IMR-90 (cell line): ENCODE data around the gene CYSLTR2. TPM values are rescaled to one million over a fixed set of nuclear protein-coding genes. Genes with fewer than 3 reads are reported as not detected.

ENCODE experiments used
- ATAC-seq: fragments of 200-7000 bp; cut with Tn5 transposase; 2 replicates; pipeline ENCODE4 v1.9.1; 2020; ENCODE audit warnings: low read depth, mild to moderate bottlenecking, moderate library complexity
- BruUV-seq: library from RNA; stranded (reverse); fragments of 400-500 nt; replicated peaks from 2 replicates; lab custom pipeline; 2021; lab: Mats Ljungman, UMichigan
- CTCF ChIA-PET: fragments of 300-600 bp; formaldehyde crosslinking; extraction: SDS; loops from one replicate; lab custom pipeline; 2021; ENCODE audit warnings: antibody characterized with exemption; lab: Yijun Ruan, JAX
- POLR2A ChIA-PET: fragments of 300-600 bp; sonication (Branson Sonifier 250); formaldehyde crosslinking; loops from one replicate; lab custom pipeline; 2022; ENCODE audit warnings: antibody characterized with exemption; ENCODE audit not compliant: unreplicated experiment; lab: Charles Lee
- DNase-seq: peaks from one replicate; pipeline ENCODE4 v3.0.0; 2013
- H2AFZ ChIP-seq: replicated peaks from 2 replicates; pipeline ENCODE3; 2013; ENCODE audit warnings: low read length, mild to moderate bottlenecking; ENCODE audit not compliant: poor library complexity
- H2AK5ac ChIP-seq: 2 replicates; pipeline ENCODE4 v1.6.1; 2013; ENCODE audit warnings: low read depth, low read length, inconsistent platforms
- H2AK9ac ChIP-seq: replicated peaks from 2 replicates; pipeline ENCODE3; 2013; ENCODE audit warnings: mild to moderate bottlenecking, low read depth, low read length, moderate library complexity; ENCODE audit not compliant: poor library complexity
- H2BK120ac ChIP-seq: 2 replicates; pipeline ENCODE4 v1.6.1; 2013; ENCODE audit warnings: low read depth, low read length, inconsistent platforms
- H2BK15ac ChIP-seq: 3 replicates; pipeline ENCODE4 v1.6.1; 2013; ENCODE audit warnings: low read depth, low read length, inconsistent platforms
- H2BK20ac ChIP-seq: 2 replicates; pipeline ENCODE4 v1.6.1; 2013; ENCODE audit warnings: low read depth, mild to moderate bottlenecking, inconsistent platforms, low read length, moderate library complexity
- H2BK5ac ChIP-seq: 2 replicates; pipeline ENCODE4 v1.6.1; 2013; ENCODE audit warnings: mild to moderate bottlenecking, low read depth, low read length, inconsistent platforms; ENCODE audit not compliant: poor library complexity, severe bottlenecking
- H3K14ac ChIP-seq: replicated peaks from 2 replicates; pipeline ENCODE4 v1.6.1; 2013; ENCODE audit warnings: low read depth, low read length, inconsistent platforms
- H3K18ac ChIP-seq: 2 replicates; pipeline ENCODE4 v1.6.1; 2013; ENCODE audit warnings: low read depth, low read length, control low read depth
- H3K23ac ChIP-seq: 2 replicates; pipeline ENCODE4 v1.6.1; 2013; ENCODE audit warnings: low read depth, low read length, inconsistent platforms
- H3K27ac ChIP-seq: 2 replicates; pipeline ENCODE4 v1.5.1; 2013; ENCODE audit warnings: mild to moderate bottlenecking, control low read depth, low read length; ENCODE audit not compliant: insufficient read depth
- H3K27me3 ChIP-seq: 2 replicates; pipeline ENCODE4 v1.6.1; 2013; ENCODE audit warnings: low read length; ENCODE audit not compliant: control insufficient read depth, insufficient read depth
- H3K36me3 ChIP-seq: 2 replicates; pipeline ENCODE4 v1.6.1; 2013; ENCODE audit warnings: low read length, mixed read lengths; ENCODE audit not compliant: control insufficient read depth, insufficient read depth
- H3K4ac ChIP-seq: 2 replicates; pipeline ENCODE4 v1.6.1; 2013; ENCODE audit warnings: low read depth, low read length, inconsistent platforms
- H3K4me1 ChIP-seq: 2 replicates; pipeline ENCODE4 v1.6.1; 2013; ENCODE audit warnings: low read length, mixed read lengths; ENCODE audit not compliant: control insufficient read depth, insufficient read depth
- H3K4me2 ChIP-seq: 2 replicates; pipeline ENCODE4 v1.6.1; 2013; ENCODE audit warnings: low read depth, mild to moderate bottlenecking, control low read depth, low read length, moderate library complexity
- H3K4me3 ChIP-seq: 2 replicates; pipeline ENCODE4 v1.5.1; 2013; ENCODE audit warnings: low read depth, mild to moderate bottlenecking, control low read depth, low read length, moderate library complexity; ENCODE audit not compliant: insufficient read depth
- H3K56ac ChIP-seq: 2 replicates; pipeline ENCODE4 v1.6.1; 2013; ENCODE audit warnings: low read length, inconsistent platforms; ENCODE audit not compliant: insufficient read depth; ENCODE audit errors: extremely low read depth
- H3K79me1 ChIP-seq, 2 experiments: 2 replicates each; pipeline ENCODE4 v1.6.1; 2013; ENCODE audit warnings: low read length in 2 of 2, inconsistent platforms in 1 of 2, low read depth in 1 of 2
- H3K9ac ChIP-seq: 2 replicates; pipeline ENCODE4 v1.6.1; 2013; ENCODE audit warnings: low read depth, low read length, control low read depth
- H3K9me1 ChIP-seq: 2 replicates; pipeline ENCODE4 v1.6.1; 2013; ENCODE audit warnings: low read length, inconsistent platforms; ENCODE audit not compliant: insufficient read depth
- H3K9me3 ChIP-seq: 2 replicates; pipeline ENCODE4 v1.6.1; 2013; ENCODE audit warnings: low read length; ENCODE audit not compliant: control insufficient read depth, insufficient read depth
- H4K20me1 ChIP-seq: 2 replicates; pipeline ENCODE4 v1.6.1; 2013; ENCODE audit warnings: low read length, inconsistent platforms; ENCODE audit not compliant: insufficient read depth
- H4K5ac ChIP-seq: 2 replicates; pipeline ENCODE4 v1.6.1; 2013; ENCODE audit warnings: mild to moderate bottlenecking, low read depth, low read length, control low read depth
- H4K8ac ChIP-seq, 2 experiments: 2 replicates each; pipeline ENCODE4 v1.6.1; 2013; ENCODE audit warnings: low read depth in 2 of 2, low read length in 2 of 2, control low read depth in 1 of 2, inconsistent platforms in 1 of 2
- H4K91ac ChIP-seq: 2 replicates; pipeline ENCODE4 v1.6.1; 2013; ENCODE audit warnings: low read depth, low read length, inconsistent platforms; ENCODE audit not compliant: insufficient read depth
- FOS ChIP-seq: fragments of 150-350 bp; IDR thresholded peaks from 2 replicates; pipeline ENCODE4 v1.6.1; 2016; ENCODE audit warnings: low read depth, low read length
- RCOR1 ChIP-seq: IDR thresholded peaks from 2 replicates; pipeline ENCODE4 v1.6.1; 2012; ENCODE audit warnings: mild to moderate bottlenecking, low read length, improper control_type of control experiment; ENCODE audit not compliant: insufficient replicate concordance
- WGBS, 2 experiments: methylation state at CpG; one replicate each; pipeline versions ENCODE4 v1.1.5 to v1.1.7; 2013; ENCODE audit warnings: missing lambda C conversion rate in 2 of 2; ENCODE audit not compliant: insufficient read length in 1 of 2; ENCODE audit errors: extremely low coverage in 2 of 2; 5-methylcytosine and 5-hydroxymethylcytosine counted together
- dilution Hi-C: fragments of 300-500 bp; cut with HindIII; formaldehyde crosslinking; loops from one replicate; pipeline ENCODE4 v1.14.3; 2018; ENCODE audit warnings: low sequenced_read_pairs; ENCODE audit not compliant: unreplicated experiment
- in situ Hi-C: fragments of 300-500 bp; cut with MboI; formaldehyde crosslinking; loops from 3 replicates; pipeline ENCODE4 v1.14.3; 2019; ENCODE audit warnings: low sequenced_read_pairs, inconsistent platforms, mixed read lengths
- intact Hi-C: fragments of 100-400 bp; cut with micrococcal nuclease; formaldehyde crosslinking; loops from 2 replicates; pipeline ENCODE4 v1.10.0; 2022
- polyA plus RNA-seq, 3 experiments: library from polyadenylated mRNA; depleted of rRNA; stranded (reverse); fragments of >200 nt; gene quantifications; 2 replicates each; pipeline ENCODE4 v1.2.3, GENCODE V29; 2012; ENCODE audit warnings: low replicate concordance in 1 of 3
- total RNA-seq: library from RNA; depleted of rRNA; stranded (reverse); fragments of >200 nt; gene quantifications from 2 replicates; pipeline ENCODE4 v1.2.3, GENCODE V29; 2012

Gene CYSLTR2
- total and polyA plus RNA-seq, 2 of the 4 experiments (the other 2 are of a cell fraction) = not detected

DNA sequence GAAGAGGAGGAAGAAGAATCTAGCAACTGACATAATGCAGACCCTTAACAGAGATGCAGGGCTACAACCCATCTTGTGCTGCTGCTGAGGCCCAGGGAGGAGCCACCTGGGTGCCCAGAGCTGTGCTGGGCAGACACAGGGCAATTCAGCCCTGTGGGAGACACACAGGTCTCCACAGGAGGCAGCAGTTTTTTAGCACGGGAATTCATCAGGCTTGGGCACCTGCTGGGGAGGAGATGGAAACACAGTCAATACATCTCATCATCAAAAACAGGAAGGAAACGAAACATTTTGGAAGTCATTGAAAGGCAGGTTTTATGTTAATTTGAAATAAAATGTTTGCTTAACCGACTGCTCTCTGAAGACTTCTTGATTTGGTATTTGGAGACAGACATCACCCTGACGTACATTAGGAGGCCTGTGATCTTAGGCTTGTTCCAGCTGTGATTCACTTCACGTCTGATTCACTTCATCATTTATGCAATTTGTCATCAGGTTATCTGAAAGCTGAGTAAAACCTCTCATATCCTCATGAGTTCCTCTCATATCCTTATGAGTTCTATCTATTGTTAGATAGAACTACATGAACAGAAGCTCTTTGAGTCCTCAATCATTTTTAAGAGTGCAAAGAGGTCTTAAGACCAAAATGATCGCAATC lies 77.4 kb downstream of the CYSLTR2 start:
- H3K4me3 ChIP-seq = no peak overlapping the region
- H2BK15ac ChIP-seq = no peak overlapping the region
- ATAC-seq = no peak
- H4K5ac ChIP-seq = no peak overlapping the region; the same call in 1 of the 2 replicates
- dilution Hi-C loops = no loop called here
- H2AK9ac ChIP-seq = no peak overlapping the region
- H4K20me1 ChIP-seq = no peaks in the 10 kb centered on the region
- peak; percentile 83 for DNase-seq
- no peak overlapping the region for H3K23ac ChIP-seq
- H2AFZ ChIP-seq = no peak overlapping the region
- no CpG with 5 or more reads among the region's 6 CpGs for WGBS, 2 experiments
- H3K18ac ChIP-seq = peak overlapping the region; percentile 20; the same call in 1 of the 2 replicates
- H3K27me3 ChIP-seq = peaks cover 1% of the 10 kb centered on the region; the same call in 1 of the 2 replicates
- in situ Hi-C loops = no loop called here
- POLR2A ChIA-PET = no interaction called here
- H3K79me1 ChIP-seq = no peaks in the 10 kb centered on the region
- intact Hi-C loops = no loop called here
- H3K4me2 ChIP-seq = no peak overlapping the region
- no peak overlapping the region for H3K14ac ChIP-seq
- H3K36me3 ChIP-seq = no peaks in the 10 kb centered on the region
- no peak overlapping the region for H2AK5ac ChIP-seq
- 0 out of 2 replicates have a peak, but pooled peaks have one; percentile 15 for TF ChIP-seq FOS
- no peak for TF ChIP-seq RCOR1
- H3K4me1 ChIP-seq = peaks cover 2% of the 10 kb centered on the region; the same call in 1 of the 2 replicates
- H2BK20ac ChIP-seq = no peak overlapping the region
- no peak overlapping the region for H3K4ac ChIP-seq
- H3K9me1 ChIP-seq = no peaks in the 10 kb centered on the region
- H4K8ac ChIP-seq = 0 out of 4 replicates have a peak overlapping the region, but pooled peaks of 1 of the 2 experiments have one; percentile 35
- H3K27ac ChIP-seq = peak overlapping the region; percentile 1; the same call in 1 of the 2 replicates
- BruUV-seq = no TSS peak
- CTCF ChIA-PET = no interaction called here
- no peak overlapping the region for H3K9ac ChIP-seq
- no peak overlapping the region for H2BK120ac ChIP-seq
- H4K91ac ChIP-seq = no peak overlapping the region
- H3K9me3 ChIP-seq = no peaks in the 10 kb centered on the region
- no peak overlapping the region for H3K56ac ChIP-seq
- H2BK5ac ChIP-seq = no peak overlapping the region
